HG03460 (cell line): ENCODE data around the gene PNPLA3.
"Not testable (repeated sequence)": the region's sequence is repeated elsewhere in the genome, so short reads cannot be mapped to it uniquely, and the experiment has no call there.

ENCODE experiments used
- ATAC-seq: cut with Tn5 transposase; IDR thresholded peaks from one replicate; pipeline ENCODE4 v1.9.1; 2021; ENCODE audit not compliant: unreplicated experiment

Gene PNPLA3

DNA sequence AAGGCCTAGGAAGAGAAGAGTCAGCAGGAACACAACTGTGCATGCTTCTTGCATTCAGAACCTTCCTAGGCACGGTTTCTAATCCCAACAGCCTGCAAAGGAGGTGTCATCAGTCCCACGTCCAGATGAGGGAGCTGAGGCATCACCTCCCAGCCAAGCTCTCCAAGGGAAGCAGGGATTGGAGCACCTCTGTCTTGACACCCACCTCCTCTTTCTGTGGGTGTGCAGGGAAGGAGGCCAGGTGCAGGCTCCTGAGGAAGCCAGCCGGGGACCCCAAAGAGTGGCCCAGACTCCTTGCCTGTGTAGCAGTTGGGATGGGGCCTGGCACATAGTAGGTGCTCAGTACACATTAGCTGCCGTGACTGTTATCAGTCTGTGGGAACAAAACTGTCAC lies 33.7 kb upstream of the PNPLA3 start:
- ATAC-seq = no peak

GRCh38 chr22:43890901-43891331 lies 32.7 kb upstream of the PNPLA3 start:
- no peak for ATAC-seq

- ATAC-seq = no peak
These were observed 32.0 kb upstream of the PNPLA3 start, which contains the start of gene PNPLA5 for GRCh38 chr22:43891360-43892182. TSS of gene PNPLA5 (minus strand) at chr22:43892013. CDS start at chr22:43891880, 133 bp downstream.

GRCh38 chr22:43892183-43892894 lies 31.3 kb upstream of the PNPLA3 start:
- no peak for ATAC-seq

DNA sequence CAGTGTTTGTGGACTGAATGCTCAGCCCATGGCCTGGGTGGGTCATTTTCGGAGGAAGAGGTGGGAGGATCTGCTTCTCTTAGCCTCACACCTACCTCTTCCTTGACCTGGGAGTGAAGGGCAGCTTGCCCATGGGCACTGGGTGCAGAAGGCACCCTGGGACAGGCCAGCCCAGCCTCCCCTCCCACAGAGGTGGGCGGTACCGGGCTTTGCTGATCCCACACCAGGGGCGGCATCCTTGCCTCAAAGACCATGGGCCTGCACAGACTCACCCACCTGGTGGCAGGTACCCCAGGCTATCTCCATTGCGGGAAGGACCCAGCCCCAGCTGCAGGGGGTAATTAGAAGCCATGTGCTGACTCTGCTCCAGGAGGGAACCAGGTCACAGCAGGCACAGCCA lies 30.3 kb upstream of the PNPLA3 start:
- no peak for ATAC-seq

- ATAC-seq = no peak
These were observed 29.5 kb upstream of the PNPLA3 start for GRCh38 chr22:43894122-43894521.

- no peak for ATAC-seq
These were observed 27.5 kb upstream of the PNPLA3 start for GRCh38 chr22:43895986-43896645.

GRCh38 chr22:43897751-43898261 lies 25.8 kb upstream of the PNPLA3 start:
- ATAC-seq = no peak

DNA sequence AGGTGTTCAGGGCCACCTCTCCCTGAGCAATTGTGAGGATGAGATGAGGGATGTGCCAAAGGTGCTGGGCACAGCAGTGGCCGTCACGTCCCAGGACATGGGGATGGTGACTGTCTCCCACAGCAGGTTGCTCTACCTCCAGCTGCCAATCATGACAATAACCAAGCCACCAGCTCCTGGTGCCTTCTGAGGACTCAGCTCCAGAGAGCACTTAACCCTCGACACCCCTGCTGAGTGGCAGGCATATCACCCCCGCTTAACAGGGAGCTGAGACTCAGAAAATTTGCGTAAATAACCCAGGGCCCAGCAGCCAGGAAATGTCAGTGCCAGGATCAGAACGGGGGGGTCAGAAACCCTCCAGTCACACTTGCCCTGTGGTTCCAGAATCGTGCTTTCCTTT lies 23.4 kb upstream of the PNPLA3 start:
- no peak for ATAC-seq

DNA sequence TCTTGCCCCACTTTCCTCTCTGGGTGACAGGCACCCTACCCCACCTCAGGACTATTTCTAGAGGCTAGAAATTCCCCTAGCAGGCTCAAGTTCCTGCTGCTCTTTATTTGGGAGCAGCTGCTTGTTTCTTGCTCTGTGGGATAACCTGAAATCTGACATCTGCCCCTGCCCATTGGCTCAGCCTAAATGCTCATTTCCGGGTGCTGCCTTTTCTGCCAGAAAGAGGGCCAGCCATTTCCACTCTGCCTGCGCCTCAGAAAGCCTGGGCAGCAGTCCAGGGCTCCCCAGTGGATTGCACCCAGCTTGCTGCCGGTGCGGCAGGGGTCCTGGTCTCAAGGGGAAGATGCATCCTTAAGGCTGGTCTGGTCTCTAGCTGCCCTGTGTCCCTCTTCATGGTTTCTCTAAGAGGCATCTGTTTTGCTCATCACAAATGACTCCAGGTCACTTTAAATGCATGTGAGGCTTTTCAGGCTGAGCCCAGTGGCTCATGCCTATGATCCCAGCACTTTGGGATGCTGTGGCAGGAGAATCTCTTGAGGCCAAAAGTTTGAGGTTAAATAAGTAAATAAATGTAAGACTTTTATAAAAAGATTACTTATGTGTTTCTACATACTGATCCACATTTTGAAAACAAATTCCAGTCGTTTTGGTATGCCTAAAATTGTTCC lies 21.5 kb upstream of the PNPLA3 start:
- ATAC-seq = no peak

DNA sequence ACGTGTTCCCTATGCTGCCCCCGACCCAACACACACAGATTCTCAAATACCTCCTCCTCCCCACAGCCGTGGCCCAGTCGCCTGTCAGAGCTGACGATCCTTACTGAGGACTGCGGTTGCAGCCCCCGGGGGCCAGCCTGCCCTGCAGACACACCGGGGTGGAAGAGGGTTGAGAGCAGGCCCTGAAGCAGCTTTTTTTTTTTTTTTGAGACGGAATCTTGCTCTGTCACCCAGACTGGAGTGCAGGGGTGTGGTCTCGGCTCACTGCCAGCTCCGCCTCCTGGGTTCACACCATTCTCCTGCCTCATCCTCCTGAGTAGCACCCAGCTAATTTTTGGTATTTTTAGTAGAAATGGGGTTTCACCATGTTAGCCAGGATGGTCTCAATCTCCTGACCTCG lies 20.6 kb upstream of the PNPLA3 start:
- ATAC-seq = not testable (repeated sequence)

DNA sequence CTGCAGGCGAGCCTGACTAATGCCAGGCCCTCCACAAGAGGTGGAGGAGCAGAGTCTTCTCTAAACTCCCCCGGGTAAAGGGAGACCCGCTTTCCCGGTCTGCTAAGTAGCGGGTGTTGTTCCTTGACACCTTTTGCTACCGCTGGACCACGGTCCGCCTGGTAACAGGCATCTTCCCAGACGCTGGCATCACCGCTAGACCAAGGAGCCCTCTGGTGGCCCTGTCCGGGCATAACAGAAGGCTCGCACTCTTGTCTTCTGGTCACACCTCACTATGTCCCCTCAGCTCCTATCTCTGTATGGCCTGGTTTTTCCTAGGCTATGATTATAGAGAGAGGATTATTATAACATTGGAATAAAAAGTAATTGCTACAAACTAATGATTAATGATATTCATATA lies 19.2 kb upstream of the PNPLA3 start:
- not testable (repeated sequence) for ATAC-seq

DNA sequence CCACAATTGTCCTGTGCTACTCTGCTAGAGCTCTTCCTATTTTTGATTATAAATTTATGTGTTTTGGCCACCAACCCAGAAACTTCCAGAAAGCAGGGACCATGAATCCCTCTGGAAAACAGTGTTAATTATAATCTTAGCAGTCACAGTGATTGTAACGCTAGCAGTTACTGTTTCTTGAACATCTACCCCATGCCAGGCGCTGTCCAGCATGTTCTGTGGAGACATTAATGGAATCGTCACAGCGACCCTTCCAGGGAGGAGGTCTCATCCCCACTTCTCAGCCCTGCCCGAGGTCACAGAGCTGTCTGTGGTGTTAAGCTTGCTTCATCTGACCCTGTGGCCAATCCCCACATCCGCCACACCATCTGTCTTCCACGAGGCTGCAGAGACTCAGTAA lies 17.9 kb upstream of the PNPLA3 start:
- ATAC-seq = no peak

DNA sequence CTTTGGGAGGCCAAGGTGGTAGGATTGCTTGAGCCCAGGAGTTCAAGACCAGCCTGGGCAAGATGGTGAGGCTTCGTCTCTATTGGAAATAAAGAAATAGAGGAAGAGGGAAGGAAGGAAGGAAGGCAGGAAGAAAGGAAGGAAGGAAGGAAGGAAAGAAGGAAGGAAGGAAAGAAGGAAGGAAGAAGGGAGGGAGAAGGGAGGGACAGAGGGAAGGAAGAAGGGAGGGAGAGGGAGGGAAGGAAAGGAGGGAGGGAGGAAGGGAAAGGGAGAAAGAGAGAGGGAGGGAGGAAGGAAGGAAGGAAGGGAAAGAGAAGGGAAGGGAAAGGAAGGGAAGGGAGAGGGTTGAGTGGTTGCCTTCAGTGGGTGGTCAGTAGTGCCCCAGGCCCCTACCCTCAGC lies 13.9 kb upstream of the PNPLA3 start:
- ATAC-seq = no peak

DNA sequence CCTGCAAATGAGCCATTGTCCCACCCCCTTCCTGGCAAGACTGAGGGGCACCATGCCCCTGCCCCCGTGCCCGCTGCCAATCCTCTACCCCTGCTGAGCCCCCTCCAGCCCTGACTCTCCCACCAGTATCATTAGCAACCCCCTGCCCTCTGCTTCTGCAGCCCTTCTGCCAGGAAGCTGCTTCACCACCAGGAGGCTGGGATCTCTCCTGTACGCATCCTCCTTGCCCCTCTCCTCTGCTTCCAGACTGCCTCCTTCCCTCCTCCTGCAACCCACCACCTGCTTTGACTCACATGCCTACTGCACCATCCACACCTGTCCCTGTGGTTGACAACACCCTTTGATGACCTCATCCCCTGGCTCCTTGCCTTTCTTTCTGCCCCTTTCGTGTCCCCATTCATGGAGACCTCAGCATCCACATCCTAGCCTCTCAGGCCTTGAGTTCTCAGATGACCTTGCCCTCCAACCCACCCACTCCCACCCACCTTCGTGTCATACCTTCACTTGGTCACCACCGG lies 13.4 kb upstream of the PNPLA3 start:
- no peak for ATAC-seq

DNA sequence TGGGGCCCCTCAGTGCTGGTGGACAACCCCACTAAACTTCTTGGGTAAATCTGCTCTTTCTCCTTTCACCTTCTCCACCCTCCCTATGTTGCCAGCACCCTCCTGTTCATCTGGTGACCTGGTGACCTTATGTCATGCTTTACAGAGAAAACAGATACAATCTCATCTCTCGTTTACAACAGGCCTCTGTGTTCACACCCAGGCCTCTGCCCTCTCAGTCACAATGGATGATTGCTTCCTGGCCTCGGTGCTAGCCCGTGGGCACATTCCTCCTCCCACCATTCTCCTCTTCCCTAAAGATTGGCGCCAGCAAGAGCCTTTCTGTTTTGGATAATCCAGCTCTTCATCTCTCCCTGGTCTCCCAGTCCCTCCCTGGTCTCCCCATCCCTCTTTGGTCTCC lies 12.3 kb upstream of the PNPLA3 start:
- no peak for ATAC-seq

DNA sequence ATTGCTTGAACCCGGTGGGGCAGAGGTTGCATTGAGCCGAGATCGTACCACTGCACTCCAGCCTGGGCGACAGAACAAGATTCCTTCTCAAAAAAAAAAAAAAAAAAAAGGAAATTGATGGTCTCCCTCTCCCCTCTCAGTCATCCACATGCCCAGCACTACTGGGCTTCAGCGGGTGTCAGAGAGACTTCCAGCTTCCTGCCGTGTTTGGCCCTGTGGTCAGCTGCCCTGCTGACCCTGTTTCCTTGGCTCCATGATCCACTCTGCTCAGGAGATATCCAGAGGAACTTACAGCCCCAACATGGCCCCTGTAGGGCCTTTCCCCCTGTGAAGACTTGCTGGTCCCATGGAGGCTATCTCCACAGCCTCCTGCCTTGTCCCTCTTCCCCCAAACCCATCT lies 6.1 kb upstream of the PNPLA3 start:
- no peak for ATAC-seq

DNA sequence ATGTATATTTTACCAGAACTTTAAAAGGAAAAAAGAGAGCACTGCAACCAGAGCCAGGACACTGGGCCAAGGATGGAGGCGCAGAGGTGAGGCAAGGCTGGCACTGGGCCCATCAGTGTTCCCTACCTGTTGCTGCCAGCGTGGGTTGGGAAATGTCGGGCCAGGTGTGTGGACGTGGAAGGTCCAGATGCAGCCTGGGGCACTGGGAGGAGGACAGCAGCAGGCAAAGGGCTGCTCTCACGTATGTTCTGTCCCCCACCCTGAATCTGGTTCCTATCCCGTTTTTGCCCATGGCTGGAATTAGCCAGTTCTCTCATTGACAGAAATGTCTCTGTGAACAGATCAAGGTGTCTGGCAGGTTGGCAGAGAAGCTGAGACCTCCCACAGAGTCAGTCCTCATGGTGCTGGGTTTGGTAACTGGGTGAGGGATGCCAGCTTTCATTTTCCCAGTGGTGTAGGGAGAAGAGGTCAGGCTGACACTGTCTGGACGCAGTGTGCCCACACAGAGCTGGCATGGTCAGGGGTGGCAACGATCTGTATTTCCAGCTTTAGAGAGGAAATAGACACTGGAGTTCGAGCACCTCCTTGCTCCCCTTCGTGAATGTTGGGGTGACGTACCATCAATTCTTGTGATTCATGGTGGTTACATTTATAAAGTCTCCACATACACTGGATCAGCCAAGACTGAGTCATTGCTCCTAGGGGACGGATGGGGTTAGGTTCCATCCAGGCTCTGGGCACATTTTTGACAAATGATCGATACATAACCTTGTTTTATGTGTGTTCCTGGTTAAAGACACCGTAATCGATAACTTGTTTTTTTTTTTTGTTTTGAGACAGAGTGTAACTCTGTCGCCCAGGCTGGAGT lies 4.3 kb upstream of the PNPLA3 start:
- ATAC-seq = no peak

DNA sequence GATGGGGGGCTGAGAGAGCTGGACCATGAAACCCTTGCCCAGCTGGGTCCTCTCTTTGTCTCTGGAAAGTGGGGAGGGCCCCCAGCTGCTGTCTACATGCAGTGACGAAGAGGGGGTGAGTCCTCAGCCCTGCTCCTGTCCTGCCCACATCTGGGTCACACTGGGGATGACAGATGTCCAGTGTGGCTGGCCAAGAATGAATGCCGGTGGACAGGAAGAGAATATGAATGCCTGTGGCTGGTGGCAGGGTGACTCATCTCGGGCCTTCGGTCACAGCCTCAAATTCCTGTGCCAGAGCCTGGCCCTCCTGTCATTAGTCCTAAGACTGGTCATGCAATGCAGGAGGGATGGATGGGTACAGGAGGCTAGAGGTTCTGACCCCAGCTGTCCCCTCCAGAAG lies 2.2 kb upstream of the PNPLA3 start:
- ATAC-seq = no peak

- no peak for ATAC-seq
These were observed 1.5 kb upstream of the PNPLA3 start for GRCh38 chr22:43922123-43922522.
